Measurements from ENCODE around the gene B3GAT3. TPM values are rescaled to one million over a fixed set of nuclear protein-coding genes. Genes with fewer than 3 reads are reported as not detected.
"Not testable (repeated sequence)": the region's sequence is repeated elsewhere in the genome, so short reads cannot be mapped to it uniquely, and the experiment has no call there.

The B3GAT3 gene
- total and polyA plus RNA-seq, 2 experiments from 2014 or later: 46.4 to 64.9 TPM

DNA sequence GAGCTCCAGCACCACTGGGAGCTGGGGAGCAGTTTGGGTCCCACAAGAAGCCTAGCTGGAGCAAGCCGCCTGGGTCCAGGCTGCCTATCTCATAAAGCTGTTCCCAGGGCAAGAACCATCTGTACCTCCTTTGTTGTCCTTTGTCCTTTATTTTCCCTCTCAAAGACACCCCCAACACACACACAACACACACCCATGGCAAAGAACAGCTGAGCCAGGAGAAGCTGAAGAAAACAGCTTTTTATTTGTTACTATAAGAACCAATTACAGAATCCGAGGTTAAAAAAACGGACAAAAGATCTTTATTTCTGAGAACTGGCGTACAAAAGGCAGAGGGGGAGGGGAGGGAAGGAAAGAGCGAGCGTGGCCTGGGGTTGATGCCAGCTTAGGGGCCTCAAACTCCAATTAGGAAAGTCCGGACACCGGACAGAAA lies 28.8 kb downstream of the B3GAT3 start:
- H3K4me1 ChIP-seq (ENCODE audit: low read depth): peaks cover 10% of the 10 kb centered on the region
- no peak for DNase-seq (ENCODE audit: low read depth in 1 of 2, low spot score in 1 of 2)
- TF ChIP-seq, protein P1, sequence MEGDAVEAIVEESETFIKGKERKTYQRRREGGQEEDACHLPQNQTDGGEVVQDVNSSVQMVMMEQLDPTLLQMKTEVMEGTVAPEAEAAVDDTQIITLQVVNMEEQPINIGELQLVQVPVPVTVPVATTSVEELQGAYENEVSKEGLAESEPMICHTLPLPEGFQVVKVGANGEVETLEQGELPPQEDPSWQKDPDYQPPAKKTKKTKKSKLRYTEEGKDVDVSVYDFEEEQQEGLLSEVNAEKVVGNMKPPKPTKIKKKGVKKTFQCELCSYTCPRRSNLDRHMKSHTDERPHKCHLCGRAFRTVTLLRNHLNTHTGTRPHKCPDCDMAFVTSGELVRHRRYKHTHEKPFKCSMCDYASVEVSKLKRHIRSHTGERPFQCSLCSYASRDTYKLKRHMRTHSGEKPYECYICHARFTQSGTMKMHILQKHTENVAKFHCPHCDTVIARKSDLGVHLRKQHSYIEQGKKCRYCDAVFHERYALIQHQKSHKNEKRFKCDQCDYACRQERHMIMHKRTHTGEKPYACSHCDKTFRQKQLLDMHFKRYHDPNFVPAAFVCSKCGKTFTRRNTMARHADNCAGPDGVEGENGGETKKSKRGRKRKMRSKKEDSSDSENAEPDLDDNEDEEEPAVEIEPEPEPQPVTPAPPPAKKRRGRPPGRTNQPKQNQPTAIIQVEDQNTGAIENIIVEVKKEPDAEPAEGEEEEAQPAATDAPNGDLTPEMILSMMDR (IDR thresholded peaks at IDR 0.05; ENCODE audit: low read depth, low read length): no peak
- no peaks in the 10 kb centered on the region for H3K27me3 ChIP-seq
- H3K9me3 ChIP-seq (ENCODE audit: low read depth): no peaks in the 10 kb centered on the region
- peak overlapping the region; percentile 82 for H3K27ac ChIP-seq
- H3K36me3 ChIP-seq: peaks cover 40% of the 10 kb centered on the region
- no peak overlapping the region for H3K4me3 ChIP-seq

- Histone ChIP-seq H3K27ac (peak overlapping the region; percentile 82), H3K4me1 (ENCODE audit: low read depth) (peaks cover 10% of the 10 kb centered on the region), H3K27me3 (no peaks in the 10 kb centered on the region), H3K36me3 (peaks cover 36% of the 10 kb centered on the region), H3K4me3 (peak overlapping the region; percentile 43), H3K9me3 (ENCODE audit: low read depth) (no peaks in the 10 kb centered on the region)
- DNase-seq (ENCODE audit: low read depth in 1 of 2, low spot score in 1 of 2): no peak
- TF ChIP-seq, protein P1 (IDR thresholded peaks at IDR 0.05; ENCODE audit: low read depth, low read length): no peak
Observed at GRCh38 chr11:62592146-62592815, 29.5 kb downstream of the B3GAT3 start.

DNA sequence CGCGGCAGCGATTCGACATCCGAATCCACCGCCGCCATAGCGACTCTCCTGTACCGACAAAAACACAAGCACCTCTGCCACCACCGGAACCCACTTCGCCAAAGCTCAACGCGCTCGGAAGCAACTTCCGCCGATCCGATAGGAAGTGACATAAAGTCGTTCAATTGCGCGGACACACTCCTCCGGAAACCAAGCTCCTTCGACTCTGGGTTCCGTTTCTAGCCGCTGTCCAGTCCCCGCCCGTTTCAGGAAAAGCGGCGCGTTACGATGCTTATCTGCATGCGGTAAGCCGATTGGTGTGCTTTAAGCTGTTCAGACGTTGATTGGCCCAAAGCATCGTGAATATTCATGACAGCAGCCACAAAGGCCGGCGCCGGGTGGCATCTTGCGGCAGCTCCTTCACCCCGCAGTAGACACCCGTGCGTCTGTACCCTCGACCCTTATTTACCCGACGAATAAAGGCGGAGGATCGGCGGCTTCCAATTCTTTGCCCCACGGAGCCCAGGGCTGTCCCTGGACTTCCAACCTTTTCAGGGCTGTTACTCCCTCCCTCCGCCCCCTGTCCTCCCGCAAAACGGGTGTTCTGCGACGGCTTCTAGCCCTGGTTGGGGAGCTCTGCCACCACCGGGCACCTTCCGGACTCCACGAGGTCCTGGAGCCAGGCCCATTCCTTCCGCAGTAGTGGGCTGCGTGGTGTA lies 30.2 kb downstream of the B3GAT3 start, which contains the start of gene TUT1:
TSS of gene TUT1 (minus strand) at position 76 of the 698 bp plus-strand sequence. CDS start at position 38, 38 bp downstream.
- Histone ChIP-seq H3K4me3 (peak within 1 kb of the TSS; percentile 84), H3K27me3 (no peaks in the 10 kb centered on the region), H3K36me3 (peaks cover 33% of the 10 kb centered on the region), H3K4me1 (ENCODE audit: low read depth) (peaks cover 10% of the 10 kb centered on the region), H3K9me3 (ENCODE audit: low read depth) (no peaks in the 10 kb centered on the region), H3K27ac (peak within 1 kb of the TSS; percentile 89)
- DNase-seq (ENCODE audit: low read depth in 1 of 2, low spot score in 1 of 2): peak; percentile 99 to 100
- TF ChIP-seq, protein P1 (IDR thresholded peaks at IDR 0.05; ENCODE audit: low read depth, low read length): no peak

- DNase-seq (ENCODE audit: low read depth in 1 of 2, low spot score in 1 of 2): no peak
- H3K27me3 ChIP-seq: no peaks in the 10 kb centered on the region
- no peak overlapping the region for H3K27ac ChIP-seq
- no peaks in the 10 kb centered on the region for H3K9me3 ChIP-seq (ENCODE audit: low read depth)
- peaks cover 18% of the 10 kb centered on the region for H3K36me3 ChIP-seq
- H3K4me1 ChIP-seq (ENCODE audit: low read depth): peaks cover 10% of the 10 kb centered on the region
- no peak overlapping the region for H3K4me3 ChIP-seq
- TF ChIP-seq, protein P1 (IDR thresholded peaks at IDR 0.05; ENCODE audit: low read depth, low read length): peak; percentile 38
Observed at GRCh38 chr11:62588966-62589637, 32.7 kb downstream of the B3GAT3 start.

- H3K27ac ChIP-seq; H3K9me3 ChIP-seq (ENCODE audit: low read depth); DNase-seq (ENCODE audit: low read depth in 1 of 2, low spot score in 1 of 2); H3K4me1 ChIP-seq (ENCODE audit: low read depth); H3K27me3 ChIP-seq; H3K4me3 ChIP-seq: not testable (repeated sequence)
- peaks cover 19% of the 10 kb centered on the region for H3K36me3 ChIP-seq
Observed at GRCh38 chr11:62585356-62585755, 36.4 kb downstream of the B3GAT3 start.

DNA sequence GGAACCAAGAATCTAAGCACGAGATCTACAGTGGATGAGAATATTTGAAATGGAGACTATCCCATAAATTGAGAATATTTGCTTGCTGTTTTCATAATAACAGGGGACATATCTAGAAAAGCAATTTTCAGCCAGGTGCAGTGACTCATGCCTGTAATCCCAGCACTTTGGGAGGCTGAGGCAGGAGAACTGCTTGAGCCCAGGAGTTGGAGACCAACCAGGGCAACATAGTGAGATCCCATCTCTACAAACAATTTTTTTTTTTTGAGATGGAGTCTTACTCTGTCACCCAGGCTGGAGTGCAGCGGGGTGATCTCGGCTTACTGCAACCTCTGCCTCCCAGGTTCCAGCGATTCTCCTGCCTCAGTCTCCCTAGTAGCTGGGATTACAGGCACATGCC lies 40.1 kb downstream of the B3GAT3 start:
- DNase-seq (ENCODE audit: low read depth in 1 of 2, low spot score in 1 of 2); H3K4me3 ChIP-seq; H3K27me3 ChIP-seq; H3K4me1 ChIP-seq (ENCODE audit: low read depth); H3K9me3 ChIP-seq (ENCODE audit: low read depth); H3K27ac ChIP-seq: not testable (repeated sequence)
- H3K36me3 ChIP-seq: peaks cover 31% of the 10 kb centered on the region
